ENCODE measurements around the gene SRGAP1. TPM values are rescaled to one million over a fixed set of nuclear protein-coding genes. Genes with fewer than 3 reads are reported as not detected.
A peak's percentile ranks its signal among the peaks of the same experiment; 100 is the strongest.

SRGAP1 gene
- total and polyA plus RNA-seq, 2 of the 13 experiments (the other 11 are each of a cell fraction or from before 2014, with no cell fraction given) = 1.6 to 3.4 TPM

GRCh38 chr12:63922474-63922873 lies 78.0 kb downstream of the SRGAP1 start (continued):
- TF ChIP-seq TEAD3 (CRISPR knock-in tag; optimal IDR thresholded peaks at IDR 0.05; ENCODE audit: borderline replicate concordance) = peak; percentile 67

DNA sequence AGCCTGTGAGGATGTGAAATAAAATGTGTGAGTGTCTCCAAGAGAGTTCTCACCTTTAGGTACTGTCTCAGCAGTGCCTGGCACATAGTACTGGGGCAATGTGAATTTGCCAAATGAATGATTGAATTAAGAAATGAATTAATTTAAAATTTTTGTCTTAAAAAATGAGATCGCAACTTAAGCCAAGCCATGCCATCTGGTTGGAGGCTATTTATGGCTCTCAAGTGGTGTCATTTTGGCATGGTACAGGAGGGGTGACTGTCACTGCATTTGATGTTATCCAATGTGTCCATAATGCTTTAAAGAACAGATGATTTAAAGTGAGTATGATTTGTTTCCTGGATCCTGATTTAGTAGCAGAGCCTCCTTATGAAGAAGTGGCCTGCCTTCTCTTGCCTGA lies 80.3 kb downstream of the SRGAP1 start:
- BruUV-seq (replicated peaks) = no TSS peak
- Histone ChIP-seq H2AFZ (ENCODE audit: low read length) (no peak overlapping the region), H3K79me2 (ENCODE audit: insufficient read depth, low read length) (no peaks in the 10 kb centered on the region), H3K27me3 (ENCODE audit: control insufficient read depth in 1 of 2, insufficient read depth in 2 of 2, low read length in 2 of 2) (no peaks in the 10 kb centered on the region), H3K9ac (ENCODE audit: insufficient read depth, low read depth, low read length) (no peak overlapping the region), H3K4me2 (ENCODE audit: low read depth, low read length) (no peak overlapping the region), H4K20me1 (ENCODE audit: insufficient read depth, low read length) (no peaks in the 10 kb centered on the region), H3K4me1 (ENCODE audit: insufficient read depth, low read length) (peaks cover 4% of the 10 kb centered on the region; the same call in 1 of the 2 replicates), H3K9me3 (ENCODE audit: low read length) (no peaks in the 10 kb centered on the region), H3K36me3 (replicated peaks in 1 of 2; ENCODE audit: control insufficient read depth in 1 of 2, insufficient read depth in 2 of 2, low read length in 2 of 2) (no peaks in the 10 kb centered on the region), H3K4me3 (replicated peaks in 1 of 3; ENCODE audit: insufficient read depth in 1 of 3, low read depth in 2 of 3, low read length in 3 of 3) (no peak overlapping the region), H3K27ac (ENCODE audit: extremely low read length, insufficient read depth, low read length) (no peak overlapping the region)
- in situ Hi-C loops (cut with HindIII; ENCODE audit: extremely low pct_ligation_motif_present, low pct_unique_long_range_greater_than_20kb) = no loop called here
- FAIRE-seq (no peak), DNase-seq (ENCODE audit: low spot score) (no peak), ATAC-seq (no peak)
- intact Hi-C loops (cut with micrococcal nuclease; ENCODE audit: unreplicated experiment) = no loop called here
- TF ChIP-seq, protein P1, sequence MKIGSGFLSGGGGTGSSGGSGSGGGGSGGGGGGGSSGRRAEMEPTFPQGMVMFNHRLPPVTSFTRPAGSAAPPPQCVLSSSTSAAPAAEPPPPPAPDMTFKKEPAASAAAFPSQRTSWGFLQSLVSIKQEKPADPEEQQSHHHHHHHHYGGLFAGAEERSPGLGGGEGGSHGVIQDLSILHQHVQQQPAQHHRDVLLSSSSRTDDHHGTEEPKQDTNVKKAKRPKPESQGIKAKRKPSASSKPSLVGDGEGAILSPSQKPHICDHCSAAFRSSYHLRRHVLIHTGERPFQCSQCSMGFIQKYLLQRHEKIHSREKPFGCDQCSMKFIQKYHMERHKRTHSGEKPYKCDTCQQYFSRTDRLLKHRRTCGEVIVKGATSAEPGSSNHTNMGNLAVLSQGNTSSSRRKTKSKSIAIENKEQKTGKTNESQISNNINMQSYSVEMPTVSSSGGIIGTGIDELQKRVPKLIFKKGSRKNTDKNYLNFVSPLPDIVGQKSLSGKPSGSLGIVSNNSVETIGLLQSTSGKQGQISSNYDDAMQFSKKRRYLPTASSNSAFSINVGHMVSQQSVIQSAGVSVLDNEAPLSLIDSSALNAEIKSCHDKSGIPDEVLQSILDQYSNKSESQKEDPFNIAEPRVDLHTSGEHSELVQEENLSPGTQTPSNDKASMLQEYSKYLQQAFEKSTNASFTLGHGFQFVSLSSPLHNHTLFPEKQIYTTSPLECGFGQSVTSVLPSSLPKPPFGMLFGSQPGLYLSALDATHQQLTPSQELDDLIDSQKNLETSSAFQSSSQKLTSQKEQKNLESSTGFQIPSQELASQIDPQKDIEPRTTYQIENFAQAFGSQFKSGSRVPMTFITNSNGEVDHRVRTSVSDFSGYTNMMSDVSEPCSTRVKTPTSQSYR (CRISPR knock-in tag; IDR thresholded peaks at IDR 0.05; ENCODE audit: borderline replicate concordance) = no peak
- TF ChIP-seq NFYC (CRISPR knock-in tag; IDR thresholded peaks at IDR 0.05) = no peak
- TF ChIP-seq, protein P2, sequence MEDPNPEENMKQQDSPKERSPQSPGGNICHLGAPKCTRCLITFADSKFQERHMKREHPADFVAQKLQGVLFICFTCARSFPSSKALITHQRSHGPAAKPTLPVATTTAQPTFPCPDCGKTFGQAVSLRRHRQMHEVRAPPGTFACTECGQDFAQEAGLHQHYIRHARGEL (CRISPR knock-in tag; IDR thresholded peaks at IDR 0.05) = no peak
- TF ChIP-seq ATF7 (IDR thresholded peaks at IDR 0.05) = no peak
- TF ChIP-seq ATF7 (CRISPR knock-in tag; IDR thresholded peaks at IDR 0.05) = no peak
- TF ChIP-seq KLF6 (CRISPR knock-in tag; IDR thresholded peaks at IDR 0.05) = no peak
- TF ChIP-seq MXD4 (CRISPR knock-in tag; IDR thresholded peaks at IDR 0.05) = no peak
- TF ChIP-seq HOXD1 (CRISPR knock-in tag; IDR thresholded peaks at IDR 0.05) = no peak
- no peak for TF ChIP-seq NFE2L2 (IDR thresholded peaks at IDR 0.05; ENCODE audit: low read length)
- ChIA-PET POLR2A (no interaction called here), CTCF (ENCODE audit: low intra/inter-chr PET ratio, low total read pairs) (no interaction called here)
- 62% methylated on average over 1 of the region's 1 CpG for WGBS (ENCODE audit: low lambda C conversion rate)
